Vagina (tissue), 2 donors: Measurements from ENCODE around the gene BMPR1B. TPM values are rescaled to one million over a fixed set of nuclear protein-coding genes. Genes with fewer than 3 reads are reported as not detected.
"Not testable (repeated sequence)": the region's sequence is repeated elsewhere in the genome, so short reads cannot be mapped to it uniquely, and the experiment has no call there.

Experiments used
- DNase-seq, 2 donors: peaks; one replicate each; pipeline ENCODE4 v3.0.0-alpha.2; 2017; ENCODE audit errors: extremely low spot score in 2 of 2
- H3K27ac ChIP-seq: fragments of 200-600 bp; sonication (generic); one replicate; pipeline ENCODE4 v1.5.1; 2019
- H3K27me3 ChIP-seq: fragments of 200-600 bp; sonication (generic); one replicate; pipeline ENCODE4 v1.5.1; 2019
- H3K36me3 ChIP-seq, 2 donors: fragments of 200-600 bp; sonication (generic); one replicate each; pipeline ENCODE4 v1.5.1; 2017 to 2019
- H3K4me1 ChIP-seq: fragments of 200-600 bp; sonication (generic); one replicate; pipeline ENCODE4 v1.5.1; 2019
- H3K4me3 ChIP-seq, 2 donors: fragments of 200-600 bp; sonication (generic); 1 replicate in 1 of 2; 2 replicates in 1 of 2; pipeline ENCODE4 v1.5.1; 2016 to 2019
- H3K9me3 ChIP-seq: fragments of 200-600 bp; sonication (generic); one replicate; pipeline ENCODE4 v1.5.1; 2019
- POLR2A ChIP-seq, 2 donors: fragments of 450-650 bp; IDR thresholded peaks; one replicate each; pipeline ENCODE4 v1.6.1; 2017; ENCODE audit warnings: antibody characterized with exemption in 2 of 2, mild to moderate bottlenecking in 2 of 2, moderate library complexity in 2 of 2
- POLR2AphosphoS5 ChIP-seq, 2 donors: sonication (generic); formaldehyde crosslinking; IDR thresholded peaks; one replicate each; pipeline ENCODE4 v1.9.0; 2017; ENCODE audit warnings: antibody characterized with exemption in 2 of 2, mild to moderate bottlenecking in 2 of 2, low read depth in 1 of 2; ENCODE audit not compliant: insufficient read depth in 1 of 2
- intact Hi-C: fragments of 100-400 bp; cut with DNase I; formaldehyde crosslinking; loops from one replicate; pipeline ENCODE4 v1.15.1; 2023
- total RNA-seq: library from RNA; depleted of rRNA; stranded (reverse); fragments of >200 nt; gene quantifications from one replicate; pipeline ENCODE4 v1.2.3, GENCODE V29; 2016
- TF ChIP-seq, protein P1 (sequence below), 3 experiments: fragments of 450-650 bp in 2 of 3; fragments of 200-600 bp in 1 of 3; sonication (generic) in 1 of 3; IDR thresholded peaks; one replicate each; pipeline ENCODE4 v1.5.1; 2017 to 2019; ENCODE audit warnings: antibody characterized with exemption in 3 of 3, mild to moderate bottlenecking in 2 of 3, moderate library complexity in 2 of 3

BMPR1B gene
- total RNA-seq, 1 donor from 2014 or later = 0.49 TPM

DNA sequence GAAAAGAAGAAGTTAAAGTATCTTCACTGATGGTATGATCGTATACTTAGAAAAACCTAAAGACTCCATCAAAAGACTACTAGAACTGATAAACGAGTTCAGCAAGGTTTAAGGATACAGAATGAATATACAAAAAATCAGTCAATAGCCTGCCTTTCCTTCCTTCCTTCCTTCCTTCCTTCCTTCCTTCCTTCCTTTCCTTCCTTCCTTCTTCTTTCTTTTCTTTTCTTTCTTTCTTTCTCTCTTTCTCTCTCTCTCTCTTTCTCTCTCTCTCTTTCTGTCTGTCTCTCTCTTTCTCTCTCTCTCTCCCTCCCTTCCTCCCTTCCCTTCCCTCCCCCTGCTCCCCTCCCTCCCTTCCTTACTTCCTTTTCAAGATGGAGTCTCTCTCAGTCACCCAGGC, 362.7 kb downstream of the BMPR1B start:
- Histone ChIP-seq H3K4me3 (no peak overlapping the region), H3K27me3 (no peaks in the 10 kb centered on the region)

DNA sequence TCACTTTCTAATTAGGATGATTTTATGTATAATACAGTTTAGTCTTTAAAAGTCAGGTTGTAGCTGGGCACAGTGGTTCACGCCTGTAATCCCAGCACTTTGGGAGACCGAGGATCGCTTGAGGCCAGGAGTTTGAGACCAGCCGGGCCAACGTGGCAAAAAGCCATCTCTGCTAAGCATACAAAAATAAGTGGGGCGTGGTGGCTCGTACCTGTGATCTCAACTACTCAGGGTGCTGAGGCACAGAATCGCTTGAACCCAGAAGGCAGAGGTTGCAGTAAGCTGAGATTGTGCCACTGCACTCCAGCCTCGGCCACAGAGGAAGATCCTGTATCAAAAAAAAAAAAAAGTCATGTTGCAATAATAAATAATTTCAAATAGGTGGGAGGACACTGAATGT, 364.2 kb downstream of the BMPR1B start:
- TF ChIP-seq POLR2AphosphoS5 (IDR thresholded peaks at IDR 0.05; ENCODE audit: insufficient read depth in 1 of 2, low read depth in 1 of 2) (no peak), POLR2A (IDR thresholded peaks at IDR 0.05) (no peak)
- TF ChIP-seq, protein P1, sequence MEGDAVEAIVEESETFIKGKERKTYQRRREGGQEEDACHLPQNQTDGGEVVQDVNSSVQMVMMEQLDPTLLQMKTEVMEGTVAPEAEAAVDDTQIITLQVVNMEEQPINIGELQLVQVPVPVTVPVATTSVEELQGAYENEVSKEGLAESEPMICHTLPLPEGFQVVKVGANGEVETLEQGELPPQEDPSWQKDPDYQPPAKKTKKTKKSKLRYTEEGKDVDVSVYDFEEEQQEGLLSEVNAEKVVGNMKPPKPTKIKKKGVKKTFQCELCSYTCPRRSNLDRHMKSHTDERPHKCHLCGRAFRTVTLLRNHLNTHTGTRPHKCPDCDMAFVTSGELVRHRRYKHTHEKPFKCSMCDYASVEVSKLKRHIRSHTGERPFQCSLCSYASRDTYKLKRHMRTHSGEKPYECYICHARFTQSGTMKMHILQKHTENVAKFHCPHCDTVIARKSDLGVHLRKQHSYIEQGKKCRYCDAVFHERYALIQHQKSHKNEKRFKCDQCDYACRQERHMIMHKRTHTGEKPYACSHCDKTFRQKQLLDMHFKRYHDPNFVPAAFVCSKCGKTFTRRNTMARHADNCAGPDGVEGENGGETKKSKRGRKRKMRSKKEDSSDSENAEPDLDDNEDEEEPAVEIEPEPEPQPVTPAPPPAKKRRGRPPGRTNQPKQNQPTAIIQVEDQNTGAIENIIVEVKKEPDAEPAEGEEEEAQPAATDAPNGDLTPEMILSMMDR (IDR thresholded peaks at IDR 0.05) = no peak
- no peaks in the 10 kb centered on the region for H3K27me3 ChIP-seq

More for the DNA sequence above, 362.7 kb downstream of the BMPR1B start:
- Histone ChIP-seq H3K36me3 (no peaks in the 10 kb centered on the region), H3K27ac (no peak overlapping the region), H3K9me3 (no peaks in the 10 kb centered on the region), H3K4me1 (no peaks in the 10 kb centered on the region)
- no peak for DNase-seq
- TF ChIP-seq, protein P1 (IDR thresholded peaks at IDR 0.05) = no peak
- TF ChIP-seq POLR2A (IDR thresholded peaks at IDR 0.05) = no peak
- TF ChIP-seq POLR2AphosphoS5 (IDR thresholded peaks at IDR 0.05; ENCODE audit: insufficient read depth in 1 of 2, low read depth in 1 of 2) = no peak
- intact Hi-C loops = no loop called here

DNA sequence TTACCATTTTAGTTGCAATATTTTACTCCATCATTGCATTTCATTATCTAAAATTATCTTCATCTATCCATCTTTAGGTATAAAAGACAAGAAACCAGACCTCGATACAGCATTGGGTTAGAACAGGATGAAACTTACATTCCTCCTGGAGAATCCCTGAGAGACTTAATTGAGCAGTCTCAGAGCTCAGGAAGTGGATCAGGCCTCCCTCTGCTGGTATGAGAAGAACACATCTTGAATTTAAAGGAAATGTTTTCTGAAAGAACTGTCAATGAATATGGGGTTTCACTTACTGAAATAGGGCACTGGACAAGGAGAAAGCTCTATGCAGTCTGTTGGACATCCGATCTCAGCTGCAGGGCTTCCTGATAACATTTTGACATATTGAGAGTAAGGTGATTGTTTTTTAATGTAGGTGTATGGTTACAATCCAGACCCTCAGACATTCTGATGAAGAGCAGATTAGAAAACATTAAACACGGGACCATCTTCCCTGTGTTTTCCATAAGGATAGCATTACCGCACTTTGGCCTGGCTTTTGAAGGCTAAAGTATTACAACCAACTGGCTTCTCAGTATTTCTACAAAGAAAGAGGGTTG, 367.2 kb downstream of the BMPR1B start:
- no peak for DNase-seq
- no peaks in the 10 kb centered on the region for H3K36me3 ChIP-seq
- intact Hi-C loops = no loop called here
- H3K27ac ChIP-seq = no peak overlapping the region
- H3K4me1 ChIP-seq = no peaks in the 10 kb centered on the region
- H3K4me3 ChIP-seq = no peak overlapping the region
- no peaks in the 10 kb centered on the region for H3K9me3 ChIP-seq
- no peak for TF ChIP-seq POLR2A (IDR thresholded peaks at IDR 0.05)
- TF ChIP-seq, protein P1 (IDR thresholded peaks at IDR 0.05) = no peak
- no peak for TF ChIP-seq POLR2AphosphoS5 (IDR thresholded peaks at IDR 0.05; ENCODE audit: insufficient read depth in 1 of 2, low read depth in 1 of 2)
- no peaks in the 10 kb centered on the region for H3K27me3 ChIP-seq

More for the DNA sequence above, 364.2 kb downstream of the BMPR1B start:
- intact Hi-C loops = no loop called here
- H3K36me3 ChIP-seq = no peaks in the 10 kb centered on the region
- no peaks in the 10 kb centered on the region for H3K9me3 ChIP-seq
- H3K27ac ChIP-seq = no peak overlapping the region
- H3K4me1 ChIP-seq = no peaks in the 10 kb centered on the region
- H3K4me3 ChIP-seq = no peak overlapping the region
- no peak for DNase-seq

DNA sequence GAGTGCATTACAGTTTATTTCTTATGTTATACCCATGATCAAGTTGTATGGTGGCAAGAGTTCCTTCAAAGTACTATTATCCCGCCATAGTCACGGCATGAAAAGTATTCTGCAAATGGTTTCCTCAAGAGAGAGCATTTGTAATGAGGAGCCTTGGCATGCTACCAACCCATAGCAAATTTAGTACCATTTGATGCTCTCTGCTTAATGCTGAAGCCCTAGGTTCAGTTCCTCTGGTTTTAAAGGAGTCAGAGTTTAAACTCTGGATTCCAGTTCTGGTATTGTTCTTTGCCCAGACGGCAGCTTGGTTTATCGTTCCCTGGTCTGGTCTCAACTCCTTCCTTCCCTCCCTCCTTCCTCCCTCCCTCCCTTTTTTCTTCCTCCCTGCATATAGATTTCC, 371.3 kb downstream of the BMPR1B start:
- Histone ChIP-seq H3K9me3 (no peaks in the 10 kb centered on the region), H3K36me3 (no peaks in the 10 kb centered on the region), H3K4me1 (no peaks in the 10 kb centered on the region), H3K4me3 (no peak overlapping the region), H3K27ac (no peak overlapping the region), H3K27me3 (no peaks in the 10 kb centered on the region)
- TF ChIP-seq POLR2A (IDR thresholded peaks at IDR 0.05) = no peak
- TF ChIP-seq POLR2AphosphoS5 (IDR thresholded peaks at IDR 0.05; ENCODE audit: insufficient read depth in 1 of 2, low read depth in 1 of 2) = no peak
- TF ChIP-seq, protein P1 (IDR thresholded peaks at IDR 0.05) = no peak
- DNase-seq = no peak
- intact Hi-C loops = no loop called here

DNA sequence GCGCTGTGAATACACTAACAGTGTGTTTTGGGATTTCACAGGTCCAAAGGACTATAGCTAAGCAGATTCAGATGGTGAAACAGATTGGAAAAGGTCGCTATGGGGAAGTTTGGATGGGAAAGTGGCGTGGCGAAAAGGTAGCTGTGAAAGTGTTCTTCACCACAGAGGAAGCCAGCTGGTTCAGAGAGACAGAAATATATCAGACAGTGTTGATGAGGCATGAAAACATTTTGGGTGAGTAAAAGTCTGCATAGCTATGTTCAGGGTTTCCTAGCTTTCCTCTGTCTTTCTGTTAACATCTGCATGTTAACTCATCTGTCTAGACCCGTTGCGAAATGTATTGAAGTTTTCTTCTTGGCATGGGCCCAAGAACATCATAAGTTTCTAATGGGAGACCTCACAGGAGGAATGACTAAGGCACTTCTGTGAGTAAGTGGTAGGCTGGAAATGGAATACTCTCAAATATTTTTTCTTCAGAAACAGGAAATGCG, 372.1 kb downstream of the BMPR1B start:
- Histone ChIP-seq H3K27ac (no peak overlapping the region), H3K36me3 (no peaks in the 10 kb centered on the region), H3K4me3 (no peak overlapping the region), H3K9me3 (no peaks in the 10 kb centered on the region), H3K4me1 (no peaks in the 10 kb centered on the region), H3K27me3 (no peaks in the 10 kb centered on the region)
- no peak for TF ChIP-seq POLR2AphosphoS5 (IDR thresholded peaks at IDR 0.05; ENCODE audit: insufficient read depth in 1 of 2, low read depth in 1 of 2)
- TF ChIP-seq, protein P1 (IDR thresholded peaks at IDR 0.05) = no peak
- TF ChIP-seq POLR2A (IDR thresholded peaks at IDR 0.05) = no peak
- intact Hi-C loops = no loop called here
- DNase-seq = no peak

DNA sequence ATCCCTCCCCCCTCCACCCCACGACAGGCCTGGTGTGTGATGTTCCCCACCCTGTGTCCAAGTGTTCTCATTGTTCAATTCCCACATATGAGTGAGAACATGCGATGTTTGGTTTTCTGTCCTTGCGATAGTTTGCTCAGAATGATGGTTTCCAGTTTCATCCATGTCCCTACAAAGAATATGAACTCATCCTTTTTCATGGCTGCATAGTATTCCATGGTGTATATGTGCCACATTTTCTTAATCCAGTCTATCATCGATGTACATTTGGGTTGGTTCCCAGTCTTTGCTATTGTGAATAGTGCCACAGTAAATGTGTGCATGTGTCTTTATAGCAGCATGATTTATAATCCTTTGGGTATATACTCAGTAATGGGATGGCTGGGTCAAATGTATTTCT, 376.3 kb downstream of the BMPR1B start:
- H3K4me3 ChIP-seq, H3K27ac ChIP-seq, H3K36me3 ChIP-seq, H3K9me3 ChIP-seq, H3K4me1 ChIP-seq, H3K27me3 ChIP-seq, intact Hi-C loops, DNase-seq: not testable (repeated sequence)

DNA sequence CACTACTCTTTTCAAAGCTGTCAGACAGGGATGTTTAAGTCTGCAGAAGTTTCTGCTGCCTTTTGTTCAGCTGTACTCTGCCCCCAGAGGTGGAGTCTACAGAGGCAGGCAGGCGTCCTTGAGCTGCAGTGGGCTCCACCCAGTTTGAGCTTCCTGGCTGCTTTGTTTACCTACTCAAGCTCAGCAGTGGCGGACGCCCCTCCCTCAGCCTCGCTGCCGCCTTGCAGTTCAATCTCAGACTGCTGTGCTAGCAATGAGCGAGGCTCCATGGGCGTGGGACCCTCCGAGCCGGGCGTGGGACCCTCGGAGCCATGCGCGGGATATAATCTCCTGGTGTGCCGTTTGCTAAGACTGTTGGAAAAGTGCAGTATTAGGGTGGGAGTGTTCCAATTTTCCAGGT, 381.7 kb downstream of the BMPR1B start:
- DNase-seq, intact Hi-C loops, H3K27me3 ChIP-seq, H3K27ac ChIP-seq, H3K4me1 ChIP-seq, H3K9me3 ChIP-seq, H3K4me3 ChIP-seq, H3K36me3 ChIP-seq: not testable (repeated sequence)
